ENCODE results near the gene NAV2. TPM values are rescaled to one million over a fixed set of nuclear protein-coding genes. Genes with fewer than 3 reads are reported as not detected.

NAV2 gene
- total and polyA plus RNA-seq, 12 donors, result 6.9 to 34.7 (median 20.2) TPM

GRCh38 chr11:19853016-19853415, 140.4 kb downstream of the NAV2 start:
- Histone ChIP-seq H3K27me3 (no peaks in the 10 kb centered on the region), H3K4me1 (peaks cover 0 to 53% (median 27%) of the 10 kb centered on the region in 9 donors), H3K36me3 (no peaks in the 10 kb centered on the region), H3K27ac (no peak overlapping the region), H3K4me3 (no peak overlapping the region), H3K9me3 (peaks cover 0 to 8% (median 0%) of the 10 kb centered on the region in 11 donors)
- intact Hi-C loops (cut with DNase I), result no loop called here
- DNase-seq (no peak), ATAC-seq (peak in 2 of 8 donors; percentile 47 to 51)
- WGBS, 2 donors, result 91 to 94% methylated on average over 2 of the region's 2 CpGs
- no peak for TF ChIP-seq CTCF (IDR thresholded peaks at IDR 0.05)

GRCh38 chr11:19853920-19854319, 141.3 kb downstream of the NAV2 start:
- ATAC-seq (no peak), DNase-seq (no peak)
- peaks cover 0 to 8% (median 0%) of the 10 kb centered on the region in 11 donors for H3K9me3 ChIP-seq
- no peak overlapping the region for H3K27ac ChIP-seq
- H3K4me1 ChIP-seq, result peaks cover 0 to 44% (median 19%) of the 10 kb centered on the region in 9 donors
- no peak for TF ChIP-seq CTCF (IDR thresholded peaks at IDR 0.05)
- intact Hi-C loops (cut with DNase I), result no loop called here
- no peaks in the 10 kb centered on the region for H3K36me3 ChIP-seq
- H3K27me3 ChIP-seq, result no peaks in the 10 kb centered on the region
- H3K4me3 ChIP-seq, result no peak overlapping the region
- WGBS, 2 donors, result 60 to 73% methylated on average over 4 of the region's 4 CpGs

GRCh38 chr11:19861171-19861570, 148.5 kb downstream of the NAV2 start:
- 33 to 58% methylated on average over 5 of the region's 5 CpGs for WGBS, 2 donors
- Histone ChIP-seq H3K27me3 (no peaks in the 10 kb centered on the region), H3K4me3 (no peak overlapping the region), H3K36me3 (no peaks in the 10 kb centered on the region), H3K9me3 (no peaks in the 10 kb centered on the region), H3K4me1 (peaks cover 0 to 42% (median 21%) of the 10 kb centered on the region in 9 donors), H3K27ac (no peak overlapping the region)
- TF ChIP-seq CTCF (IDR thresholded peaks at IDR 0.05), result no peak
- ATAC-seq, result peak in 5 of 8 donors; percentile 16 to 56 (median 34)
- intact Hi-C loops (cut with DNase I), result no loop called here
- no peak for DNase-seq

- Histone ChIP-seq H3K36me3 (no peaks in the 10 kb centered on the region), H3K4me3 (no peak overlapping the region), H3K4me1 (peaks cover 2 to 49% (median 25%) of the 10 kb centered on the region in 9 donors), H3K27ac (no peak overlapping the region), H3K9me3 (no peaks in the 10 kb centered on the region), H3K27me3 (no peaks in the 10 kb centered on the region)
- intact Hi-C loops (cut with DNase I), result no loop called here
- 90 to 91% methylated on average over 4 of the region's 4 CpGs for WGBS, 2 donors
- TF ChIP-seq CTCF (IDR thresholded peaks at IDR 0.05), result no peak
- ATAC-seq, result no peak
- no peak for DNase-seq
Measured at GRCh38 chr11:19862091-19862490, 149.5 kb downstream of the NAV2 start.

Measured in heart right ventricle (tissue), 16 donors.